GM13976 (cell line): ENCODE measurements around the gene CH25H.
"Not testable (repeated sequence)": the region's sequence is repeated elsewhere in the genome, so short reads cannot be mapped to it uniquely, and the experiment has no call there.

Experiments used
- DNase-seq: peaks from one replicate; pipeline ENCODE4 v3.0.0; 2012; ENCODE audit warnings: low spot score
- in situ Hi-C: fragments of 300-500 bp; cut with MboI; formaldehyde crosslinking; loops from one replicate; pipeline ENCODE4 v1.12.0; 2022; ENCODE audit warnings: low sequenced_read_pairs, mixed read lengths, inconsistent platforms; ENCODE audit not compliant: unreplicated experiment
- TF ChIP-seq, protein P1 (sequence below): IDR thresholded peaks from 2 replicates; pipeline ENCODE4 v1.5.1; 2012; ENCODE audit warnings: borderline replicate concordance, mild to moderate bottlenecking; ENCODE audit not compliant: insufficient read depth; ENCODE audit errors: extremely low read depth, missing control alignments, control extremely low read depth

CH25H gene

DNA sequence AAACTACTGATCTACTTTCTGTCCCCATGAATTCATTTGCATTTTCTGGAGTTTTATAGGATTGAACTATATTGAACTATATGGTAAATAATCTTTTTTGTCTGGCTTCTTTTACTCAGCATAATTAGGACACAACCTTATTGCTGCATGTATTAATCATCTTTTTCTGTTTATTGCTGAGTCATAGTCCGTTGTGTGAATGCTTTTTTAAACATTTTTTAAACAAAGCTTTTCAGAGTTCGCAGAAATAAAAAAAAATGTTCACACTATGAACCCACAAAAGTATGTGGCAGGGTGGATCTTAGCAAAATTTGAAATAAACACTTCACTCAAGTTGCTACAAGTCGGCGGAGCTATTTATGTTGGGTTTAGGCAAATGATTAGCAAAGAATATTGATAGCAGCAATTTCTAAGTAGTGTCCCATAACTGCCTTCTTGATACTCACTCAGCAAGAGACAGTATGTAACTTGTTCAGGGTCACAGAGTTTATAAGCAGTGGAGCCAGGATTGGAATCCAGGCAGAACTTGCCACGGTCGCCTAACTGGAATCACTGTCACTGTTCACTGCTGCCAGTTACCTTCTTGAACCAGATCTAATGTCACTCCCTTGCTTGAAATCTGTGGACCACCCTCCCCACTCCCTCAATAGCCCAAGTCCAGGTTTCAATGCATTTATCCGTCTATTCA, 5.6 kb downstream of the CH25H start:
- TF ChIP-seq, protein P1, sequence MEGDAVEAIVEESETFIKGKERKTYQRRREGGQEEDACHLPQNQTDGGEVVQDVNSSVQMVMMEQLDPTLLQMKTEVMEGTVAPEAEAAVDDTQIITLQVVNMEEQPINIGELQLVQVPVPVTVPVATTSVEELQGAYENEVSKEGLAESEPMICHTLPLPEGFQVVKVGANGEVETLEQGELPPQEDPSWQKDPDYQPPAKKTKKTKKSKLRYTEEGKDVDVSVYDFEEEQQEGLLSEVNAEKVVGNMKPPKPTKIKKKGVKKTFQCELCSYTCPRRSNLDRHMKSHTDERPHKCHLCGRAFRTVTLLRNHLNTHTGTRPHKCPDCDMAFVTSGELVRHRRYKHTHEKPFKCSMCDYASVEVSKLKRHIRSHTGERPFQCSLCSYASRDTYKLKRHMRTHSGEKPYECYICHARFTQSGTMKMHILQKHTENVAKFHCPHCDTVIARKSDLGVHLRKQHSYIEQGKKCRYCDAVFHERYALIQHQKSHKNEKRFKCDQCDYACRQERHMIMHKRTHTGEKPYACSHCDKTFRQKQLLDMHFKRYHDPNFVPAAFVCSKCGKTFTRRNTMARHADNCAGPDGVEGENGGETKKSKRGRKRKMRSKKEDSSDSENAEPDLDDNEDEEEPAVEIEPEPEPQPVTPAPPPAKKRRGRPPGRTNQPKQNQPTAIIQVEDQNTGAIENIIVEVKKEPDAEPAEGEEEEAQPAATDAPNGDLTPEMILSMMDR, result no peak
- in situ Hi-C loops, result no loop called here
- no peak for DNase-seq

DNA sequence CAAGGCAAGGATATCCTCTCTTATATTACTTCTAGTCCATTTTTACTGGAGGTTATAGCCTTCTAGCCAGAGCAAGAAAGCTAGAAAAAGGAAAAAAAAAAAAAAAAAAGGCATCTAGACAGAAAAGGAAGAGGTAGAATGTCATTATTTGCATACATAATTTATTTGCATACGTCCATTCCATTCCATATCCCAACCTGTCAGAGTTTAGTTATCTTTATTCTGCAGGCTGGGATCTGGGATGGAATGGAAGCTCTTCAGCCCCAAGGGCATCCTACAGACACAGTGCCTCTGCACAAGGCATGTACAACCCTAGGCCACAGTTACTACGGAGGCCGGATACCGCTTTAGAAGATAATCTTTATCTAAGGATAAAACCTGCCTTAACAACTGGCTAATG, 9.6 kb downstream of the CH25H start:
- in situ Hi-C loops, result no loop called here
- TF ChIP-seq, protein P1, result no peak
- no peak for DNase-seq

DNA sequence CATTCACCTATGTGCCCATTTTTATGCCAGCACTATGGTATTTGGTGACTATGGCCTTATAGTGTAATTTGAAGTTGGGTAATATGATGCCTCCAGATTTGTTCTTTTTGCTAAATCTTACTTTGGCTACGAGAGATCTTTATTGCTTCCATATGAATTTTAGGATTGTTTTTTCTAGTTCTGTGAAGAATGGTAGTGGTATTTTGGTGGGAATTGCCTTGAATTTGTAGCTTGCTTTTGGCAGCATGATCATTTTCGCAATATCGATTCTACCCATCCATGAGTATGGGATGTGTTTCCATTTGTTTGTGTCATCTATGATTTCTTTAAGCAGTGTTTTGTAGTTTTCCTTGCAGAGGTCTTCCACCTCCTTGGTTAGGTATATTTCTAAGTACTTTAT, 15.8 kb downstream of the CH25H start:
- in situ Hi-C loops, result not testable (repeated sequence)

DNA sequence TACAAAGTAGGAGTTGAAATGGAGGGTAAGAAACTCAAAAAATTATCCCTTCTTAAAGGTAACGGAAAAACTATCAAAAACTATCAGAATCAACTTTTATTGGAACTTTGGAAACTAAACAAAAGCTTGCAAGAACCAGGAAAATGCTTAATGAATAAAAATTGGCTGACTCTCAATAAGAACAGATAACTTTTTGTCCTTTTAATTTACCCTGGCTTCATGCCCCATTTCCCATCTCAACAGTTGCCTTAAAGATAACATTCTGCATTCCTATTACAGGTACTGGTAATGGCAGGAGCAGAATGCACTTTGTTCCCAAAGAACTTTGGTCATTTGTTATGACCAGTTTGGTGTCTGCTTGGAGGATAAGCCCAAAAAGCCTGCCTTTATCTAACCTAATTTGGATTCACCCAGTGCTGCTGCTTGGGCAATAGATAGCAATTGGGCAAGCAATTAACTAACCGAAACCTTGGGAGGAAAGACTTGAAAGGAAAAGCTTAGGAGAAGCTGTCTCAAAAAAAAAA, 17.8 kb downstream of the CH25H start:
- in situ Hi-C loops, result no loop called here
- TF ChIP-seq, protein P1, result no peak
- DNase-seq, result no peak

More for the DNA sequence above, 15.8 kb downstream of the CH25H start:
- not testable (repeated sequence) for DNase-seq

DNA sequence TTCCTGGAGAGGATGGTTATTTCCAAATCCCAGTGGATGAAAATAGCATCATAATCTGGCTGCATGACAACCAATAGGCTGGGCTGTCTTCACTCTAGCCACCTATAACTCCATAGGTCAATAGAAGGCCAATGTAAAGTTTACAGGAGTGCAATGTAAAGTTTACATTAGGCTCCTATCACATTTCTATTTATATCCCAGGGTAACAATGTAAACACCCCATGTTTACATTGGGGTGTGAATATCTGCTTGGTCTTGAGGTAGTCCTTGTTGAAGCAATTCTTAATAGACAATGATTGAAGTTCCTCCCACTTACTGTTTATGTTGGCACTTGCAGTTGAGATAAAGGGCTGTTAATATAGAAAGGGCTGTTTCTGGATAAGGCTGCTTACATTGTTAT, 21.5 kb downstream of the CH25H start:
- TF ChIP-seq, protein P1, result no peak
- DNase-seq, result no peak

DNA sequence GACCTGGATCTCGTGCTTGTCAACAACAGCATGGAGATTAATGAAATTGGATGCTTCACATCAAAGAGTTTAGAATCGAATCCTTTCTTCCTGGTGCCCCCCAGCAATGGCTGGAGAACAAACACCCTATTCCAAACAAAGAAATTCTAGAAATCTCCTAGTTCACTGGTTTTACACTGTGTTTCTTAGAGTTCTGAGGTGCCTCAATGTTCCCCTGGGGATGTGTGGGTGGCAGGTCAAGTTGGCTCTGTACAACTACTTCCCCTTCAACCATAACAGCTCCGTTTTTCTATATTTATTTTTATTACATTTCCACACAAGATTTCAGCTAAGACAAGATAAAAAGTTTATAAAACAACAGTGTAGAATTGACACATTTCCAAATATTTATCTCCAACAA, 22.5 kb downstream of the CH25H start:
- TF ChIP-seq, protein P1, result no peak
- in situ Hi-C loops, result no loop called here
- no peak for DNase-seq

More for the DNA sequence above, 21.5 kb downstream of the CH25H start:
- in situ Hi-C loops, result no loop called here

DNA sequence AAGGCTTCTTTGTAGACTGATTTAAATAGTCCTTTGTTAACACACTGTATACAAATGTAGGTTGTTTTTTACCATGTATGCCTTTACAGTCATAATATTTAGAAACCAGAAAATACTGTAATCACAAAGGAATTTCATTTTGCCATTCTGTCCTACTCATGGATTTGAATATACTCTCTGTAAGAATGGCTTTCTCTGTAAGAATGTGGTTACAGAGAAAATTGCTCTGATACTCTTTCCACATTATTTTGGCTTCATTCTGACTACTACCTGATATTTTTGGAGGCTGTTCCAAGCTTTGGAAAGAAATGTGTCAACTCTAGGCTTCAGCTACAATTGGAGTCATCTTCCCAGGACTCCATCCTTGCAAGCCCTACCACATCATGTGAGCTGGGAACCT, 23.5 kb downstream of the CH25H start:
- no peak for DNase-seq
- TF ChIP-seq, protein P1, result no peak
- in situ Hi-C loops, result no loop called here
